D341Med (cell line): ENCODE results near the gene RALGPS2.
"Not testable (repeated sequence)": the region's sequence is repeated elsewhere in the genome, so short reads cannot be mapped to it uniquely, and the experiment has no call there.

Experiments
- DNase-seq: peaks from one replicate; pipeline ENCODE4 v3.0.0; 2012; ENCODE audit warnings: low spot score

Gene RALGPS2

GRCh38 chr1:178781533-178782330 is 56.7 kb downstream of the RALGPS2 start:
- no peak for DNase-seq

GRCh38 chr1:178784131-178784536 is 59.1 kb downstream of the RALGPS2 start:
- no peak for DNase-seq

GRCh38 chr1:178792394-178792793 is 67.3 kb downstream of the RALGPS2 start:
- no peak for DNase-seq

- DNase-seq = no peak
These were observed 71.0 kb downstream of the RALGPS2 start for GRCh38 chr1:178796013-178796412.

GRCh38 chr1:178797590-178797989 is 72.5 kb downstream of the RALGPS2 start:
- DNase-seq = no peak

- no peak for DNase-seq
These were observed 73.3 kb downstream of the RALGPS2 start for GRCh38 chr1:178798232-178798861.

- DNase-seq = no peak
These were observed 77.8 kb downstream of the RALGPS2 start for GRCh38 chr1:178802873-178803272.

- DNase-seq = no peak
These were observed 81.7 kb downstream of the RALGPS2 start for GRCh38 chr1:178806665-178807300.

- DNase-seq = no peak
These were observed 83.5 kb downstream of the RALGPS2 start for GRCh38 chr1:178808529-178808928.

- no peak for DNase-seq
These were observed 85.5 kb downstream of the RALGPS2 start for GRCh38 chr1:178810585-178810984.

GRCh38 chr1:178818416-178818815 is 93.4 kb downstream of the RALGPS2 start:
- DNase-seq = no peak

GRCh38 chr1:178819123-178819522 is 94.1 kb downstream of the RALGPS2 start:
- no peak for DNase-seq

- no peak for DNase-seq
These were observed 96.3 kb downstream of the RALGPS2 start for GRCh38 chr1:178821134-178821866.

GRCh38 chr1:178825167-178825566 is 100.1 kb downstream of the RALGPS2 start:
- no peak for DNase-seq

- no peak for DNase-seq
These were observed 119.4 kb downstream of the RALGPS2 start for GRCh38 chr1:178844436-178844835.

- DNase-seq = no peak
These were observed 121.3 kb downstream of the RALGPS2 start for GRCh38 chr1:178846306-178846705.

GRCh38 chr1:178847396-178847849 is 122.4 kb downstream of the RALGPS2 start:
- DNase-seq = no peak

GRCh38 chr1:178847919-178848318 is 122.9 kb downstream of the RALGPS2 start:
- not testable (repeated sequence) for DNase-seq

GRCh38 chr1:178849918-178850317 is 124.9 kb downstream of the RALGPS2 start:
- no peak for DNase-seq

- no peak for DNase-seq
These were observed 132.1 kb downstream of the RALGPS2 start for GRCh38 chr1:178857126-178857525.

GRCh38 chr1:178862416-178862815 is 137.4 kb downstream of the RALGPS2 start:
- no peak for DNase-seq

- DNase-seq = no peak
These were observed 137.8 kb downstream of the RALGPS2 start for GRCh38 chr1:178862864-178863263.
